GM19467 (cell line): ENCODE results near the gene BATF.

ENCODE experiments used
- ATAC-seq: cut with Tn5 transposase; IDR thresholded peaks from one replicate; pipeline ENCODE4 v1.9.1; 2021; ENCODE audit warnings: mild to moderate bottlenecking, moderate library complexity; ENCODE audit not compliant: unreplicated experiment

BATF gene

DNA sequence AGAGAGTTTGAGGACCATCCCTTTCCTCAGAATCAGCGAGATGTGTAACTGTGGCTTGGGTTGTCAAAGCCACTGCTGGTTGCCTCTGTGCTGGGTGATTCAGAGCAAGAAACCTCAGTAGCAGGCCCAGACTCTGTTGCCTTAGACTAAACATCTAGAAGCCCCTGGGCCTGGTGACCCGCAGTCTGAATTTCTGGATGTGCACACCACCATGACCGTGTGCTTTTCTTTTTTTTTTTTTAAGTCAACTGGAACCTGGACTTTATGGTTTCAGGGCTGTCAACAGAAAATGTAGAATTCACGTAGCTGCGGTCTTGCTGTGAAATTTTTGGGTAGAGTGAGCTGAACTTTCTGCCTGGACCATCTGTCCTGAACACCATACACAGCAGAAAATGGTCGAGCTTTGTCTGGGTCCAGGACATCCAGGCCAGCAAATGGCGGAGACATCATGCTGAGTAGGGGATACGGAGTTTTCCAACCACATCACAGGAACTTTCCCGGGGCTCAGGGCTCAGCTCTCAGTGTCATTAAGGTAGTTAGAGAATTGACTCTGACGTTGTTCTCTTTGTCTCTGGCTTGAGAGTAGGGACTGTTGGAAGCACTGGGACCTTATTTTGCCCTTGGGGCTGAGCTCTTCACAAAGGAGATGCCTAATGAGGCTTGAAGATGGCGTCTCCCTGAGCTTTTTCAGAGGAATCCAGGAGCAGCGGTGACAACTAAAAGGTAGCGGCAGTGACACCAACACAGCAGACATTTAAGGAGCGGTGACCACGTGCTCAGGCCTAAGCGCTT is 23.0 kb upstream of the BATF start:
- ATAC-seq = peak; percentile 46

DNA sequence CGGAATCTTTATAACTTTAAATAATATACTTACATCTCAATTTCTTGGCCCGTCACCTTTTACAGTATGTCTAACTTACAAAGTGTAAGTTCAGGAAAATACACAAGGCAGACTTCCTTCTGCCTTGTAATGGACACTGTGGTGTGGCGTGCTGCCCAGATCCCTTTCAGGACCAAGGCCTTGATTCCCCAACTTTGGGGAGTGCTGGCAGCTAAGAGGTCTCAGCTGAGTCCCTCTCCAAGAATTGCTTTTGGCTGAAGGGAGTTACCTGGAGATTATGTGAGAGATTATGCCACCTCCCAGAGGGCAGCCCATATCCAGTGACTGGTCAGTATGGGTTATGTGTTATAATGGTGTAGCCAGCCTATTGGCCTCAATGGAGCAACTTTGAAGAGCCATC is 21.2 kb upstream of the BATF start:
- no peak for ATAC-seq

DNA sequence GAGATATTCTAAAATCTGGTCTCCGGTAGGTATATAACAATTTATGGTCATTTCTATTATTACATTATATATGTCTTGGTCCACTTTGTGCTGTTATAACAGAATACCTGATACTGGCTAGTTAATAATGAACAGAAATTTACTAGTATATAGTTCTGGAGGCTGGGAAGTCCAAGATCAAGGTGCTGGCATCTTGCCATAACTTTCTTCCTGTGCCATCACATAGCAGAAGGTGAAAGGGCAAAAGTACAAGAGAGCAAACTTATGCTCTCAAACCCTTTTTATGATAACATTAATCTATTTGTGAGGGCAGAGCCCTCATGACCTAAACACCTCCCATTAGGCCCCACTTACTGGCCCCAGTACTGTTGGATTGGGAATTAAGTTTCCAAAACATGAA is 17.9 kb upstream of the BATF start:
- ATAC-seq = no peak

DNA sequence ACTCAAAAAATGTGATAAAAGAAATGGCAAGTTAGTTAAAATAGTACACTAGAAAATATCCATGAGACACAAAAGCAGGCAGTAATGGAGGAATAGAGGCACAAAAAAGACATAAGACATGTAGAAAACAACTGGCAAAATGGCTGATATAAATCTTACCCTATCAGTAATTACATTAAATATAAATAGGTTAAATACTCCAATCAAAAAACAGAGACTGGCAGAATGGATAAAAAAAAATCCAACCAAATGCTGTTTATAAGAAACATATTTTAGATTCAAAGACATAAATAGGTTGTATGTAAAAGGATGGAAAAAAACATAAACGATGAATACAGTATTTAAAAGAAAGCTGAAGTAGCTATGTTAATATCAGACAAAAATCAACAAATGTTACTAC is 15.3 kb upstream of the BATF start:
- no peak for ATAC-seq

DNA sequence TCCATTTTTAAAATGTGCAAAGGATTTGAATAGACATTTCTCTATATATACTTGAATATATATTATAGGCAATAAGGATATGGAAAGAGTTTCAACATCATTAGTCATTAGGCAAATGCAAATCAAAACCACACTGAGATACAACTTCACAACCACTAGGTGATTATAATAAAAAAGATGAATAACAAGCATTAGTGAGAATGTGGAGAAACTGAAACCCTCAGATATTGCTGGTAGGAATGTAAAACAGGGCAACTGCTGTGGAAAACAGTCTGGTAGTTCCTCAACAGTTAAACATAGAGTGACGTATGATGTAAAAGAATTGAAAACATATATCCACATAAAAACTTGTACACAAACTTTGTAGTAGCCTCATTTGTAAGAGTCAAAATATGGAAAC is 11.7 kb upstream of the BATF start:
- no peak for ATAC-seq

DNA sequence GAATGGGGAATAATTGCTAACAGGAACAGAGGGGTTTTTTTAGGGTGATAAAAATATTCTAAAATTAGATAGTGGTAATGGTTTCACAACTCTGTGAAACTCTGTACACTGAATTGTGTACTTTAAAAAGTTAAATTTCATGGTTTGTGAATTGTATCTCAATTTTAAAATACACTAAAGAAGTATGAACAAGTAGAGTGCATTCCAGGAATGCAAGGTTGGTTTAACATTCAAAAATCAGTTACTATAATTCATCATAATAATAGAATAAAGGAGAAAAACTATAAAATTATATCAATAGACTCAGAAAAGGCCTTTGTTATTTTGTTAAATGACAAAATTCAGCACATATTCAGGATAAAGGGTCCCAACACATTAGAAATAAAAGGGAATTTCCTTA is 11.1 kb upstream of the BATF start:
- no peak for ATAC-seq

DNA sequence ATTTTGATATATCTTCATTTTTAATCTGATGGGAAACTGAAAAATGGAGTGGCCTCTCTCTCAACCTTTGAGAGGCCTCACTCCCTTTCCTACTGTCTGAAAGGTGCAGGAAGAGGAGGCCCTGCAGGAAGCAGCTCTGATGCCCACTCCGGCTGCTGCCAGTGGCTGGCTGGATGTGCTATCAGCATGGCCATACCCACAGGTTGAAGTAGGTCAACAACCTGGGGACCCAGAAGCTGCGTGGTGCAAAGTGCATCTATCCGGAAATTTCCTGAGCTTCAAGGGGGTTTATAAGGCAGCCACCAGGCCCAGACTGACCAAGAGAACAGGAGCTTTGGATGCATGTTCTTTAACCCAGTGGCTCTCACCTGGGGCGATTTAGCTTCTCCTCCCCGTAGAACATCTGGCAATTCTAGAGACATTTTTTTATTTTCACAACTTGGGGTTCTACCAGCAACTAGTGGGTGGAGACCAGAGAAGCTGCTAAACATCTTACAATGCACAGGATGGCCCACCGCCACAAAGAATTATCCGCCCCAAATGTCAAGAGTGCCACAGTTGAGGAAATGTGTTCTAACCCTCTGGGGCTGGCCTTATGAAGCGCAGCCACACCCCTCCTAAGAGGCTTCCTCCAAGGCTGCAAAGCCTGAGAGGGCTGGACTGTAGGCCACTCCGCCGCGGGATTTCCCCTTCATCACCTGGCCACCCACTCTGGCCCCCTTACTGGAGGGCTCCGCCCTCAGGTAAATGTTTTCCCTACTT is 8.2 kb upstream of the BATF start:
- peak; percentile 42 for ATAC-seq

DNA sequence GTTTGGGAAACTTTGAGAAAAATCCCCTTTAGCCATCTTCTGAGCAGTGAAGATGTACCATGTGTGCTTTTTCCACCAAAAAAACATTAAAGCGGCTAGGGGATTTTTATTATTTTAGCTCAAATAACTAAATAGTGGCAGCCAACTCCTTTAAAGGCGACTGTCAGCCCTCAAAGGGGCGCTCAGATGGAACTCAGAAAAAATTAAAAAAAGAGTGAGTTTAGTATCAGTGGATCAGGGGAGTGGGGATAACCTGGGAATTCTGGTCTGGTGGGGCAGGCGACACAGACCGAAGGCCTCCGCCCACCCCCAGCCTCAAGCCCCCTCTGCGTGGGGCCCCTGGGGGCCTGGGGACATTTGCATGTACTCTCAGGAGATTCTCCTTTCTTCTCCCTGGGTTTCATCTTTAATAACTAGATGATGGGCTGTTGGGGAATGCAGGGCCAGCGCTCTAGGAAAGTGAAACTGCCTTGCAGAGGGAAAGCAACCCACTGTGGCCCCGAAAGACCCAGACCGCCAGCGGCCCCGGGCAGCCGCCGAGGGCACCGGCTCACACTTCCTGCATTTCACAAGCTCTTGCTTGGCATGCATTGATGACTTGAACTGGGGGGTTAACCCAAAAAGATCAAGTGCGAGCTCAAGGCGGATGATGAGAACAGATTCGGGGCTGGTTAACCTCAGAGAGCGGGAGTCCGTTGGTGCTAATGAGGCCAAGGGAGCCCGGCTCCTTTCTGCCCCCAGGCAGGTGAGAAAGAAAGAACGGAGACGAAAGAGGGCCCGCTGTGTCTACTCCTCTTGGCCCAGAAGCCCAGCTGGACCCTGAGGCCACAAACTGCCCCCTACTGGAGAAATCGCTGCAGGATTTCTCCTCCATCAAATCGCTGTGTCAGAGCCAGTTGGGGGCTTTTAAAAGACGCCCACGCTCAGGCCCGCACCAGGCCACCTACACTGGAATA is 7.3 kb upstream of the BATF start:
- peak; percentile 43 for ATAC-seq

DNA sequence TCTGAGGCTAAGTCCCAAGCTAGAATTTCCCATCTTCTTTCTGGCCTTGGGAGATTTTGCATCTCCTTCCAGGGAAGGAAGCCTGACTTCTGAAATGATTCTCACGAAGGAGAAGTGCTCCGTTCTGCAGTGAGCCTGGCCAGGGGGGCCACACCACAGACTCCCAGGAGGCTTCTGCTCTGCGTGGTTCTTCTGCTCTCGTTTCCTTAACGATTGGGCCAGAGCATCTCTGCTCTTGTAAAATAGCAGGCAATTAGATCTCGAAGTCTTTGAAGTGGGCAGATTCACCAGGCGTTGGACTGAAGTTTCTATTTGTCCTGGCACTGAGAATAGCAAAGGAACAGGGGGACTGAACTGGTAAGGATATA is 6.7 kb upstream of the BATF start:
- peak; percentile 39 for ATAC-seq

DNA sequence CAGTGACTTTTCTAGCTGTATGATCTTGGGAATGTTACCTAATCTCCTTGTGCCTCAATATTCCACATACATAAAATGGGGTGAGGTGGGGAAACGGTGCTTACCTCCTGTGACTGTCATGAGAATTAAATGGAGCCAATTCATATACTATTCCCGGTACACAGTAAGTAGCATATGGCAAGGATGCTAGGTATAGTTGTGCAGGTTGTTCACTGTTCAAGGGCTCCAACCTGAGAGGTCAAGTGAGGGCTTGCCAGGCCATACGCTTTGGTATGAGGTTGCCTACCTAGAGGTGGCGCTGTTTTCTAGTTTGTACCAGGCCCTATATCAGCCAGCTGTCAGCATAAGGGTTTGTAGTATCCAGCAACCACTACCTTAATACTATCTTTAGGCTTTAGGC is 3.6 kb upstream of the BATF start:
- ATAC-seq = no peak

DNA sequence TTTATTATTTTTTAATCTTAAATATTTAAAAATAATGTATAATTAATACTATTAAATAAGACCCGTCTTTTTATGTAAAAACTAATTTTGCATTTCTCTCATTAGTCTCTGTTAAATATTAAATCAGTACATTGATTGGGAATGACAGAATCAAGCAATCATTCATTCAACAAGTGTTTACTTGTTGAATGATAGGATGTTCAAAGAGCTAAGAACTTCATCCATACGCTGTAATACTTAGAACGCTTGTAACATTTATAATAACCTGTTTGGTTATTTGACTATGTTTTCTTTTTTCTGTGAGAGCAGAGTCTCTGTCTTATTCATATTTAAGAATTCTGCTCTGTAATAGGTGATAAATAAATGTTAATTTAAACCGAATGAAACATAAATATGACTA is 2.9 kb upstream of the BATF start:
- no peak for ATAC-seq

DNA sequence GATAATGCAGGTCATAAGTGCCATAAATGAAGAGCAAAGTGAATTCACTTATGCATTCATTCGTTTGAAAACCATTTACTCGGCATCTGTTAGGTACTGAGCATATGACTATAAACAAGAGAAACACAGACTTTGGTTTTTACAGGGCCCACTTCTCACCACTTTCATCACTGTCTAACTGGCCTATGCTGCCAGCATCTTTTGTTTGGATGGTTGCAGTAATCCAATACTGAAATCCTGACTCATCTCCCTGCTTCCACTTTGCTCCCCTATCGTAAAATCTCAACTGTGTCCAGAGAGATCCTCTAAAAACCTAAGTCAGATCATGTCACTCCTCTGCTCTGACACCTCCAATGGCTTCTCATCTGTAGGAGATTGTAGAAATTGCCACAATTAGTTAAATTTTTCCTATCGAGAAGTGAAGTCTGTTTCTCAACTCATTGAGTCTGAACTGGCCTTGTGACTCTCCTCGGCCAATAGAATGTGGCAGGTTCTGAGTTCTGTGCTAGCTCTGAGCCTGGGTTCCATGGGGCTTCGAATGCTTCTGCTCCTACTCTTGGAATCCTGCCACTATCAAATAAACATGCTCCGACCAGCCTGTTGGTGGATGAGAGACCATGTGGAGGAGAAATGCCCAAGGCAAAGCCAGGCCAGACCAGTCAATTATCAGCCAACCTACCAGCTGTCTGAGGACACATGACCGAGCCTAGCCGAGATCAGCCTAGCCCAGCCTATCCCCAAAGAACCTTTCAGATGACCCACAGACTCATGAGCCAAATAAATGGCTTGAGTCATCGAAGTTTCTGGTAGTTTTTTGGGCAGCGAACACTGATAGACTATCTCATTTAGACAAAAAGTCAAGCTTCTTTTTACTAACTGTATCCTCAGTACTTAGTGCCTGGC is 2.2 kb upstream of the BATF start:
- ATAC-seq = no peak

DNA sequence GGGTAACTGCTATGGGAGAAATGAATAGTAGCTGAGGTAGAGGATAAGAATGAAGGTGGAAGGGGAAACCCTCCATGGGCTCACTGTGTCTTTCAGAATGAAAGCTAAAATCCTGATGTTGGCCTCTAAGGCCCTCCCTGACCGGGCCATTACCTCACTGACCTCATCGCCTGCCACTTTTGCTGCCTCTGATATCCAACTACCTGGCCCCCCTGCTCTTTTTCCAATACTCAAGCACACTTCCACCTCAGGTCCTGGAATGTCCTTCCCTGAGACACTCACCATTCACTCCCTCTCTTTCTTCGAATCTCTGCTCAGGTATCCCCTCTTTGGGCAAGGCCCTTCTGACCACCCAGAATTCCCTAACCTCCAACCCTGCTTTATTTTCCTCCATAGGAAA is 1.4 kb upstream of the BATF start:
- no peak for ATAC-seq

DNA sequence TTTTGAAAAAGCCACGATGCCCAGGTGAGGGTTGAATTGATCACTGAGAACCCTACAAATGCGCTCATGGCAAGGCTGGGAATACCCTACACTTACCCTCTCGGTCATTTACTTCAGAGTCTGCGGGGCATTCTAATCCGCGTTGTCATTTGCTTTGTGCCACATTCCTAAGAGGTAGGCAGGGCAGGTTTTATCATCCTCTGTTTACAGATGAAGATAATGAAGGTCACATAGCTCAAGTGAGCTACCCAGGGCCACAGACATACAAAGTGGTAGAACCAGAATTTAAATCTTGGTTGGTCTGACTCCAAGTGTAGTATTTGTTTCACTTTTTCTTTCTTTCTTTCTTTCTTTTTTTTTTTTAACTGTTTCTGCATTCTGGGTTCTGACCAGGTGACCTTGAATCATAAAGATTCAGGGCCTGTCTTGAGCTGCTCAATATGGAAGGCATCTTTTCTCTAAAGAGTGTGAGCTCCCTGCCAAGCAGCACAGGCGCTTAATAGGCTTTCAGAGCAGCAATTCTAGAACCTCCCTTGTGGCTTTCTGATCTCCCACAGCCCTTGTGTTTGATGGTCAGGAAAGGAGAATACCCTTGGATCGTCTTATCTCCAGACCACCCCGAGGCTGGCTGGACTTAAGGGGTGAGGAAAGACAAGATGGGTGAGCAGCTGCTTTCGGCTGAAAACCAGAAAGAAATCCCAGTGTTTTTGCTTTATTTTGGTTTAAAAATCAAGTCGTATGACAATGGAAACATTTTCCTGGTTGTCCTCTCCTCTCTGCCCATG is 662 bp upstream of the BATF start:
- peak; percentile 18 for ATAC-seq

DNA sequence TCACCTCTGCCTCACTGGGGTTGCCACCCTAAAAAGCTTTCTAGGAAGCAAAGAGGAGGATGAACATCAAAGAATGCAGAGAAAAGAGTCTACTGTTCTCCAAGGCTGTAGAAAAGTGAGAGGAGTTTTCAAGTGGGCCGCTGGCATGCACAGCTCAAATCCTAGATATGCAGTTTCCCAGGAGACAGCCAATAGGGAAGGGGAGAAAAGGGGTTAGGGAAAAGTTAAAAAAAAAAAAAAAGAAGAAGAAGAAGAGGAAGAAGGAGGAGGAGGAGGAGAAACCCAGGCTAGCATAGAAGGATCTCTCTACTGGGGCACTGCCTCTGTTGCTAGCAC is 682 bp downstream of the BATF start:
- ATAC-seq = no peak

DNA sequence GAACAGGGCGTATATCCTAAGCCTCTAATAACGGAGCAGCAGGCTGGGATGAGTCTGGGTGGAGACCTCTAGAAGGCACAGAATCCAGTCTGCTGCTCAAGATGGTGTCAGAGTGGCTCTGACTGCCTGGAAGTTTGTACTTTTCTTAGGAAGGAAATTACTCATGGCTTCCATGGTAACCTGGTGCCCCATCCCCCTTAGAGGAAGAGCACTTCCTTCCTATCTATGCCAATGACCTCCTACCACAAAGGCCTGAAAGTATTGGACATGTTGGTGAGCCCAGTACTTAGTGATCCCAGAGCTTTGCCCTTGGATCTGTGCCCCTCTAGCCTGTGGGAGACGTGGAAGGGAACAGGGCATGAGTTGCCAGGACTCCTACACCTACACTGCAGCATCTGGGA is 1.5 kb downstream of the BATF start:
- no peak for ATAC-seq

DNA sequence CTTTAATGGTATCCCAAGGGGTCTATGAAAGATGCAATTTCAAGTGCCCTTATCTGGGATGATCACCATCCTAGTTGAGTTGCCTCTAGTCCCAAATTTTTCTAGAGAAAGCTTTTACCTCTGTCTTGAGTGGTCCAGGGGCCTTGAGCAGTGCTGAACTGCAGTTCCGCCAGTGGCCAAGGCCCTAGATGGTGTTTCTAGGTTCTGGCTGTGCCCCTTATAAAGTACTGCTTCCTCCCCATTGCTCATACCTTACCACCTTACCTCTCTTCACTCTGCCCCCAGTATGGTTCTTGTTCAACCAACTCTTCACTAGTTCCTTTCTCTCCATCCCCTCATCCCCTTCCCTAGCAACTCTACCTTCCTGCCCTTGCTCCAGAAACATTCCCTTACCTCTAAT is 3.7 kb downstream of the BATF start:
- no peak for ATAC-seq

DNA sequence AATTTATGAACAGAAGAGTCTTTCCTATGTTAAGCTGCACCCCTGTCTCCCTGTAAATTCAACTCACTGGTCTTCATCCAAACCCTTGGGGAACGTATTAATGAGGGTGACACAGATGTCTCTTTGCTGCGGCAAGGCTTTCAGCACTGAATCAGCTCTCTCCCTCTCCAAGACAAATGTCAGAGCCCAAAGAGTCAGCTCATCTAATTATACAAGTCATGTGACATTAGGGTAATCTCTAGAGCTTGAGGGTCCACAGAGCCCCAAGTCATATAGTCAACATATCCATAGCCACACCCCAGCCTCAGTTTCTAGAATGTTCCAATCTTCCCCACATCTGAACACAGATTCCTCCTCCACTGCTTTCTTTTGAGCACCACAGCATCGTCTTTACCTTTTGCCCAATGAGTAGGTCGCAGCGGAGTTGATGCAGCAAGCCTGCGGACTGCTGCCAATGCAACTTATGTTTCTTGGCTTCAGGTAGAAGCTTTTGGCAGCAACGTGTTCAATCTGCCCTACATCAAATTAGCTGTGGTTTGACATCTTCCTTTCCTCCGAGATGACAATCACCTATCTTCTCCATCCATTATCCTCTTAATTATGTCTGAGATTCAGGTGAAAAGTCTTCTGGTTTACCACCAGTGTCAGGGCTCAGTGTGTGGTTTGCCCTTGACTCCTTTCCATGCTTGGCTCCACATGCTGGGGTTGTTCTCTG is 5.3 kb downstream of the BATF start:
- ATAC-seq = no peak

DNA sequence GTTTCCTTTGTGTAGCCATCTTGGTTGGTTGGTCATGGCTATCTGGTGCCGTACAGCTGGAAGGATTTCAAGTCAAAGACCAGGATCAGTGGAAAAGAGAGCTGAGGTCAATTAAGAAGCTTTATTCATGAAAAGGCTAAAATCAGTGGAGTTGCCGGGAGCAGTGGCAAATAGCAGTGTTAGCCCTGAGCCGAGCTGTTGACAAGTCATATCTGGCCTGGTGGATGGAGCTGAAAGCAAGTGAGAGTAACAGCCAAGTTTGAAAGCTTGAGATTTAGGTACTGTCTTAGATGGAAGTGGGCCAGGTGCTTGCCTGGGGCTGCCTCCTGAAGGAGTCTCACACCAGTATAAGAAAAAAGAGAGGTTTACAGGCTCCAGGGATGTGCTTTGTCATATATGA is 9.0 kb downstream of the BATF start:
- no peak for ATAC-seq
